Spleen (tissue), 11 donors: ENCODE results near the gene TM4SF4. TPM values are rescaled to one million over a fixed set of nuclear protein-coding genes. Genes with fewer than 3 reads are reported as not detected.
A peak's percentile ranks its signal among the peaks of the same experiment; 100 is the strongest.

ENCODE experiments used
- DNase-seq: peaks from one replicate; pipeline ENCODE4 v3.0.0-alpha.2; 2020
- H3K27ac ChIP-seq, 8 donors: fragments of 200-600 bp; sonication (generic) in 7 of 8; 1 replicate in 4 of 8; 2 replicates in 4 of 8; pipeline versions ENCODE4 v1.5.0 to v1.8.0; 2016 to 2021; ENCODE audit warnings: inconsistent platforms in 4 of 8, mild to moderate bottlenecking in 4 of 8, moderate library complexity in 1 of 8
- H3K27me3 ChIP-seq, 7 donors: fragments of 200-600 bp; sonication (generic) in 6 of 7; replicated peaks in 1 of 7; 1 replicate in 4 of 7; 2 replicates in 3 of 7; pipeline versions ENCODE4 v1.5.0 to v1.8.0; 2016 to 2021; ENCODE audit warnings: inconsistent platforms in 3 of 7, mild to moderate bottlenecking in 1 of 7
- H3K36me3 ChIP-seq, 6 donors: fragments of 200-600 bp; sonication (generic) in 5 of 6; 1 replicate in 4 of 6; 2 replicates in 2 of 6; pipeline versions ENCODE4 v1.5.0 to v1.8.0; 2016 to 2021; ENCODE audit warnings: inconsistent platforms in 2 of 6
- H3K4me1 ChIP-seq, 6 donors: fragments of 200-600 bp; sonication (generic) in 5 of 6; 1 replicate in 3 of 6; 2 replicates in 3 of 6; pipeline versions ENCODE4 v1.5.0 to v1.8.0; 2016 to 2021; ENCODE audit warnings: inconsistent platforms in 3 of 6
- H3K4me3 ChIP-seq, 8 donors: fragments of 200-600 bp; sonication (generic) in 7 of 8; 1 replicate in 4 of 8; 2 replicates in 4 of 8; pipeline versions ENCODE4 v1.5.0 to v1.8.0; 2016 to 2021; ENCODE audit warnings: inconsistent platforms in 4 of 8, mild to moderate bottlenecking in 4 of 8, moderate library complexity in 2 of 8
- H3K9me3 ChIP-seq, 8 donors: fragments of 200-600 bp; sonication (generic) in 7 of 8; 1 replicate in 4 of 8; 2 replicates in 4 of 8; pipeline versions ENCODE4 v1.5.0 to v1.8.0; 2016 to 2021; ENCODE audit warnings: inconsistent platforms in 4 of 8
- CTCF ChIP-seq, 11 experiments: fragments of 200-600 bp in 7 of 11; fragments of 450-650 bp in 4 of 11; sonication (generic) in 4 of 11; IDR thresholded peaks in 8 of 11; conservative IDR thresholded peaks in 3 of 11; 1 replicate in 7 of 11; 2 replicates in 4 of 11; pipeline versions ENCODE4 v1.4.0 to v1.8.0; 2016 to 2021; ENCODE audit warnings: antibody characterized with exemption in 11 of 11, inconsistent platforms in 4 of 11, mild to moderate bottlenecking in 1 of 11
- POLR2A ChIP-seq, 3 donors: fragments of 450-650 bp; IDR thresholded peaks; one replicate each; pipeline ENCODE4 v1.5.1; 2017; ENCODE audit warnings: antibody characterized with exemption in 3 of 3, mild to moderate bottlenecking in 1 of 3
- POLR2AphosphoS5 ChIP-seq, 3 donors: sonication (generic); formaldehyde crosslinking; IDR thresholded peaks; one replicate each; pipeline ENCODE4 v1.5.1; 2017; ENCODE audit warnings: antibody characterized with exemption in 3 of 3
- WGBS, 5 donors: extraction: QIAGEN DNeasy Blood & Tissue Kit in 3 of 5; methylation state at CpG; one replicate each; pipeline versions ENCODE4 v1.1.5 to v1.1.7; 2013 to 2018; 5-methylcytosine and 5-hydroxymethylcytosine counted together
- intact Hi-C: fragments of 100-400 bp; cut with DNase I; formaldehyde crosslinking; loops from one replicate; pipeline ENCODE4 v1.15.0; 2023; ENCODE audit warnings: low total_unique reads
- polyA plus RNA-seq, 3 donors: library from polyadenylated mRNA; stranded (reverse); fragments of 200-250 nt; gene quantifications; one replicate each; pipeline ENCODE4 v1.2.1, GENCODE V29; 2013
- total RNA-seq, 7 donors: library from RNA; depleted of rRNA in 3 of 7; stranded (reverse); fragments of >200 nt in 3 of 7; fragmentation: NEBNext Ultra II Directional in 4 of 7; extraction: Animal tissue kit (Norgen Biotek cat#: 25700) in 4 of 7; gene quantifications; one replicate each; pipeline versions ENCODE4 v1.1.0 to v1.2.1, GENCODE V29; 2016 to 2021
- donor health status: healthy with polysubstance abuse.
- donor health status: DM: no; HTN: no; CAD: no; lungs with moderate emphysema.
- donor health status: DM: no; HTN: no; CAD: no.
- donor health status: Bipolar disorder and iron deficiency.
- donor health status: healthy.
- donor health status: DM: no; HTN: no; CAD: no.
- donor health status: DM: yes; HTN: yes; CAD: no.

The TM4SF4 gene
- total and polyA plus RNA-seq, 10 donors, result 0.11 to 0.29 TPM; not detected in 8

DNA sequence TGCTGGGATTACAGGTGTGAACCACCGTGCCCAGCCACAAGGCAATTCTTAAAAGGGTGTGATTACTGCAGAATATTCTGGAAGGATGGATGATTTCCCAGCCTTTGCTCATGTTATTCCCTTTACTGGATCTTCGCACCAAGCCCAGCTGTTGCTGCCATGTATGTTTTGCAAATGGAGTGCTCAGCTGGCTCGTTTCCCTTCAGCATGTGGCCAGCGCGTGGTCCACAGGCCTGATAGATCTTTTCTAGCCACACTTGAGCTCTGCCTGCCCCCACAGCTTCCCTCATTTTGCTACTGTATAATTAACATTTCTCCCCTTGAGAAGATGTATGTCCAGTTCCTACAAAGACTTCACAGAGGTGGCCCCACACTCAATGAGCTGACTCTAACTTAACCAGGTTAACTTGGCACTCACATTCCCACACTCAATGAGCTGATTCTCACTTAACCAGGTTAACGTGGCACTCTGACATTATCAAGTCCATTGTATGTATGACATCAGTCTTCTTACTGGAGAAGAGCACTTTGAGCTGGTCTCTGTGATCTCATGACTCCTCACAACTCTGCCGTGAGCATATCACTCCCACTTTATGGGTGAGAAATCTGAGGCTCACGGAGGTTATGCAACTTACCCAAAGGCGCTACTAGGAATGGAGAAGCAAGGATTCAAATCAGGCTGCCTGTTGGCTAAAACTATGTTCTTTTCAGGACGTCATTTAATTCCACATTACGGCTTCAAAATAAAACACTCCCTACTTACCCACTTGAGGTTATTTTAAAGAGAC lies 49.2 kb downstream of the TM4SF4 start:
- Histone ChIP-seq H3K27ac (no peak overlapping the region), H3K36me3 (peaks cover 0 to 20% (median 0%) of the 10 kb centered on the region in 6 donors), H3K27me3 (no peaks in the 10 kb centered on the region), H3K4me3 (no peak overlapping the region), H3K4me1 (peaks cover 0 to 12% (median 3%) of the 10 kb centered on the region in 6 donors), H3K9me3 (no peaks in the 10 kb centered on the region)
- intact Hi-C loops, result no loop called here
- WGBS, 5 donors, result 82 to 94% (median 87%) methylated on average over 11 of the region's 11 CpGs
- no peak for TF ChIP-seq CTCF (IDR thresholded peaks at IDR 0.05 in 8 of 11, conservative IDR thresholded peaks at IDR 0.05 in 3 of 11)
- TF ChIP-seq POLR2AphosphoS5 (IDR thresholded peaks at IDR 0.05), result no peak
- no peak for TF ChIP-seq POLR2A (IDR thresholded peaks at IDR 0.05)
- no peak for DNase-seq

DNA sequence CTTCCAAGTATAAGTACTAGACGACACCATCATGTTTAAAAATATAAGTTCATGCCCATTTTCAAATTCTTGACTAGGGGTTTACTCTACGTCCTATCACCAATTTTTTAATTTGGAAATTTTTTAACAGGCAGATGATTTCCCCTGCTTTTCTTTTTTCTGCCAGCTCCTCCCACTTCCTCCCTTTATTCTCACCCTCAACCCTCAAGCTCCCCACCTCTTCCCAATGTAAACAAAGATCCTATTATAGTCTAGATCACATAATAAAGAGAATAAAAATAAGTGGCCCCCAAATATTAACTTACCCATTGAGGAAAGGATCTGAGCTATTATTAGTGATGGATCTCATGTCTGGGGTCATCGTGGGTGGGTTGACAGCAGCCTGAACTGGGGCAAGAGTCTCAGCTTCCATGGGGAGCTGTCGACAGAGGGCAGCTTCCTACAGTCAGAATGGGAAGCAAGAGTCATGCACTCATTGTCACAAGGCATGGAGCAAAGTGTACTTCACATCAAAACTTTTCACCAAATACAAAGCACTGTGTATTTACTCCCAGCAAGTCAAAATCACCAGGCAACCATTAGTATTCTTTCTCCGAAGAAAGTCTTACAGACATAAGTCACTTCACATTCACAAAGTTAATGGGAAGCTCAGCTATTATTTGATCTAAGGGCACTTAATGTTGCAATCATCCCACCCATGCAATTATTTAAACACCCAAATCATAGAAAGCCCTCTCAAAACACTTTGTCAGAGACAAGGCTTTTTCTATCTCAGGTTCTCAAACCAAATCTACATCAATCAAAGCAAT lies 53.2 kb downstream of the TM4SF4 start:
- no peaks in the 10 kb centered on the region for H3K9me3 ChIP-seq
- peaks cover 0 to 16% (median 0%) of the 10 kb centered on the region in 6 donors for H3K36me3 ChIP-seq
- H3K27ac ChIP-seq, result peak overlapping the region in 3 of 8 donors; percentile 2 to 8 (median 5)
- TF ChIP-seq POLR2A (IDR thresholded peaks at IDR 0.05) (no peak), CTCF (IDR thresholded peaks at IDR 0.05 in 8 of 11, conservative IDR thresholded peaks at IDR 0.05 in 3 of 11) (peak in 1 of 11 experiments; percentile 18)
- intact Hi-C loops, result no loop called here
- H3K27me3 ChIP-seq, result no peaks in the 10 kb centered on the region
- peaks cover 2 to 32% (median 18%) of the 10 kb centered on the region in 6 donors for H3K4me1 ChIP-seq
- no peak for DNase-seq
- WGBS, 5 donors, result 58 to 64% (median 63%) methylated on average over 5 of the region's 5 CpGs
- H3K4me3 ChIP-seq, result no peak overlapping the region

DNA sequence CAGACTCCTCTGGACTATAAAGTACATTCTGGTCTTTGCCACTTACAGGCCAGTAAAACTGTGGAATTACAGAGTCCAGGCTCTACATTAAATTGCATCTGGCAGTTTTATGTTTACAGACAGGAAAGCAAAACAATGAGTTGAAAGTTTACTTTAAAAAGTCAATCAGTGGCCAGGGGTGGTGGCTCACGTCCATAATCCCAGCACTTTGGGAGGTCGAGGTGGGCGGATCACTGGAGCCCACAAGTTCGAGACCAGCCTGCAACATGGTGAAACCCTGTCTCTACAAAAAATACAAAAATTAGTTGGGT lies 53.8 kb downstream of the TM4SF4 start:
- intact Hi-C loops, result no loop called here
- no peak for DNase-seq
- 64 to 85% (median 82%) methylated on average over 4 of the region's 4 CpGs for WGBS, 5 donors
- Histone ChIP-seq H3K9me3 (no peaks in the 10 kb centered on the region), H3K27me3 (no peaks in the 10 kb centered on the region), H3K27ac (peak overlapping the region in 3 of 8 donors; percentile 2 to 8 (median 5)), H3K4me3 (no peak overlapping the region), H3K4me1 (peaks cover 6 to 37% (median 20%) of the 10 kb centered on the region in 6 donors), H3K36me3 (peaks cover 0 to 14% (median 0%) of the 10 kb centered on the region in 6 donors)
- TF ChIP-seq CTCF (IDR thresholded peaks at IDR 0.05 in 8 of 11, conservative IDR thresholded peaks at IDR 0.05 in 3 of 11) (no peak), POLR2AphosphoS5 (IDR thresholded peaks at IDR 0.05) (no peak), POLR2A (IDR thresholded peaks at IDR 0.05) (no peak)

DNA sequence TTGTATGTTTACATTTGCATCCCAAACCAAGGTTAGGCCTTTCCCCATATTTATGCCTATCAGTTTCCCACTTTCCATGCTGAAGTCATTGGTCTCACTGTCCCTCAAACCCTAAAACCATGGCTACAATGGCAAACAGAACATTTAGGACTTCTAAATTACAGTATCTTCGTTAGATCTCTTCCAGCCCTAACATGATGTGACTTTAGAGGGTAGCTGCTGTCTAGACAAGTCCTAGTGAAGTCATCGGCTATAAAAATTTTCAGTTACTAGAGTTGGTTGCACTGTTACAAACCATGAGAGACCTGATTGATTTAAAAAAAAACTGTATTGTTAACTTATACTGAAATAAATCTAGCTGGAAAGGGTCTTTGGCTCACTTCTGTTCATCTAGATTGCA lies 54.6 kb downstream of the TM4SF4 start:
- no peak overlapping the region for H3K27ac ChIP-seq
- intact Hi-C loops, result no loop called here
- no peak for DNase-seq
- H3K36me3 ChIP-seq, result peaks cover 0 to 7% (median 0%) of the 10 kb centered on the region in 6 donors
- 84 to 94% (median 85%) methylated on average over 2 of the region's 2 CpGs for WGBS, 5 donors
- no peak for TF ChIP-seq POLR2A (IDR thresholded peaks at IDR 0.05)
- no peak for TF ChIP-seq CTCF (IDR thresholded peaks at IDR 0.05 in 8 of 11, conservative IDR thresholded peaks at IDR 0.05 in 3 of 11)
- no peak for TF ChIP-seq POLR2AphosphoS5 (IDR thresholded peaks at IDR 0.05)
- peaks cover 6 to 39% (median 24%) of the 10 kb centered on the region in 6 donors for H3K4me1 ChIP-seq
- no peaks in the 10 kb centered on the region for H3K9me3 ChIP-seq
- H3K4me3 ChIP-seq, result no peak overlapping the region
- H3K27me3 ChIP-seq, result no peaks in the 10 kb centered on the region
